Erythroblast (primary cell): ENCODE measurements around the gene EBLN1.

Experiments
- GATA1 ChIP-seq: IDR thresholded peaks from 2 replicates; pipeline ENCODE4 v1.6.1; 2011; ENCODE audit warnings: low read depth, mild to moderate bottlenecking, control low read depth, low read length, moderate library complexity
- POLR2A ChIP-seq: IDR thresholded peaks from 2 replicates; pipeline ENCODE4 v1.6.1; 2011; ENCODE audit warnings: mild to moderate bottlenecking, low read length

DNA sequence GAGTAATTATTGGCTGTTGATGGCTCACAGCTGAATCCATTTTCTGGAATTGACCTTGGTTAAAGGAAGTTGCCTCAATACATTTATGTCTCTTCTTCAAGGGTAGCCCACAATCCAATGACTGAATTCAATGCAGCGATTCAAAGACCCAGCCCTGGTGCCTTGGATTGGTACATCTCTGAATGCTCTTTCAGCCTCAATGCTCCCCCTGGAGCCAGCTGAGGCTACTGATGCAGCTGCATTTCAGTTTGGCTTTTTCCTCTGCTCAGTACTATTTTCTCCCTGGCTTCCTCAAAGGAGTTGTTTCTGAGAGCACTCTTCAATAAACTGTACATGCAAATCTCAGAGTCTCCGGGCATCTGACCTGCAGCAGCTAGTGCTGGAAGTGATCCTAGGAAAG, 633 bp upstream of the EBLN1 start:
- TF ChIP-seq POLR2A (no peak), GATA1 (no peak)
